Endothelial cell of umbilical vein (primary cell): Measurements from ENCODE around the gene GPR153.

Experiments
- CTCF ChIP-seq, 2 donors: IDR thresholded peaks; 1 replicate in 1 of 2; 2 replicates in 1 of 2; pipeline ENCODE4 v1.5.1; 2011; ENCODE audit warnings: low read length in 2 of 2, mild to moderate bottlenecking in 2 of 2, moderate library complexity in 2 of 2, control low read depth in 1 of 2, inconsistent platforms in 1 of 2, low read depth in 1 of 2; ENCODE audit not compliant: insufficient read depth in 1 of 2; ENCODE audit errors: extremely low read depth in 1 of 2
- EZH2 ChIP-seq: IDR thresholded peaks from 2 replicates; pipeline ENCODE4 v1.6.1; 2012; ENCODE audit warnings: borderline replicate concordance, low read depth, mild to moderate bottlenecking, moderate library complexity, low read length, inconsistent platforms; ENCODE audit not compliant: severe bottlenecking
- JUN ChIP-seq: IDR thresholded peaks from 2 replicates; pipeline ENCODE4 v1.6.1; 2011; ENCODE audit warnings: borderline replicate concordance, low read depth; ENCODE audit not compliant: insufficient read length, insufficient read depth
- MAX ChIP-seq: IDR thresholded peaks from 2 replicates; pipeline ENCODE4 v1.6.1; 2011; ENCODE audit not compliant: insufficient read depth, insufficient read length
- POLR2A ChIP-seq: IDR thresholded peaks from 2 replicates; pipeline ENCODE4 v1.6.1; 2012; ENCODE audit warnings: low read depth, mild to moderate bottlenecking, control low read depth, low read length
- POLR2AphosphoS5 ChIP-seq: IDR thresholded peaks from 2 replicates; pipeline ENCODE4 v1.6.1; 2012; ENCODE audit warnings: low read depth, mild to moderate bottlenecking, control low read depth, low read length, moderate library complexity; ENCODE audit not compliant: insufficient read depth

DNA sequence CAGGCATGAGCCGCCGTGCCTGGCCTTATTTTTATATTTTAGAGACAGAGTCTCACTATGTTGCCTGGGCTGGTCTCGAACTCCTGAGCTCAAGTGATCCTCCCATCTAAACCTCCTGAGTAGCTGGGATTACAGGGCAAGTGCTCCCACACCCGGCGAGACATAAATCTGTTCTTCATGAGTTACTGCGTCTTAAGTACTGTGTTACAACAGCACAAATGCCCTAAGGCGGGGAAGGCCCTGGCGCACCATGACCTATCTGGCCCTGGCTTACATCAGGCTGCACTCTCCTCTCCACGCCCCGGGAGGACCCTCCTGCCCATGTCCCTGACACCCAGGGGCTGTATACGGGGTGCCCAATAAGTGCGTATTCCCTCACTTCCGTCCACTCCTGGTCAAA lies 4.3 kb downstream of the GPR153 start:
- no peak for TF ChIP-seq POLR2AphosphoS5
- no peak for TF ChIP-seq MAX
- no peak for TF ChIP-seq CTCF (IDR thresholded peaks at IDR 0.05; ENCODE audit: extremely low read depth in 1 of 2, insufficient read depth in 1 of 2, low read depth in 1 of 2, low read length in 2 of 2)
- TF ChIP-seq POLR2A: no peak
- TF ChIP-seq EZH2: no peak
- no peak for TF ChIP-seq JUN
